ENCODE data around the gene PITPNB.

PITPNB gene

DNA sequence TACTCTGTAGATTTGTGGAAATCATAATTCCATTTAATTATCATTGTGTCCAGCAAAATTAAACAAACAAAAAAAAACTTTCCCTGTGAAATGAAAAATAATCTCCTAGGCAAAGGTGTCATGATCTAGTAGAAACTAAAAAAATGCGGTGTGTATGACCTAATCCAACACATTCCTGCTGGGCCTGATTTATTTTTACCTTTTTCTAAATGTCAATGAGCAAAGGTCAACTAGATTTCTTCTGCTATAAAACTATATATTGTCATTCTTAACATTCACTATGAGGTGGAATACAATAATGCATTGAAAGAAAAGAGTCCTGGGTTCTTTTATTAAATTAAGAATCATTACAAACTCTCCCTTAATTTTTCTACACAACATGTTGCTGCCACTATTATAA lies 60.4 kb downstream of the PITPNB start:
- no peak for DNase-seq (ENCODE audit: low read depth in 2 of 2)

GRCh38 chr22:27857443-27857842 lies 61.6 kb downstream of the PITPNB start:
- DNase-seq (ENCODE audit: low read depth in 2 of 2): no peak

DNA sequence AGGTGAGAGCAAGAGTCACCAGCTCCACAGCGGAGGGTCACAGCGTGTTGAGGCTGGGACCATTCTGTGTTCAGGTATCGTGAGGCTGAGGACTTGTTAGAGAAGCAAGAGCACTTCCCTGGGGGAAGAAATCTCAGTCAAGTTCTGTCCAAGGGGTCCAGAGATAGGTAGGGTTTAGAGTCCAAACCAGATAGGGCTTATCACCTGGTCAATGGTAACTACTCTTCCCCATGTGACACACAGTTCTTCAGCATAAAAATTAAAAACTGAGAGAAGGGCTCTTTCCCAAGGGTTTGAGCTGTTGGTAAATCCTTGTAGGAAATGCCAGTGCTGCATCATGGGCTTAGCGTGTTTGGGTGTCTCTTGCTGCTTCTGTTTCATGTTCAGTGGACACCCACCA lies 62.7 kb downstream of the PITPNB start:
- no peak for DNase-seq (ENCODE audit: low read depth in 2 of 2)

- DNase-seq (ENCODE audit: low read depth in 2 of 2): no peak
Measured at GRCh38 chr22:27853424-27853823, 65.6 kb downstream of the PITPNB start.

DNA sequence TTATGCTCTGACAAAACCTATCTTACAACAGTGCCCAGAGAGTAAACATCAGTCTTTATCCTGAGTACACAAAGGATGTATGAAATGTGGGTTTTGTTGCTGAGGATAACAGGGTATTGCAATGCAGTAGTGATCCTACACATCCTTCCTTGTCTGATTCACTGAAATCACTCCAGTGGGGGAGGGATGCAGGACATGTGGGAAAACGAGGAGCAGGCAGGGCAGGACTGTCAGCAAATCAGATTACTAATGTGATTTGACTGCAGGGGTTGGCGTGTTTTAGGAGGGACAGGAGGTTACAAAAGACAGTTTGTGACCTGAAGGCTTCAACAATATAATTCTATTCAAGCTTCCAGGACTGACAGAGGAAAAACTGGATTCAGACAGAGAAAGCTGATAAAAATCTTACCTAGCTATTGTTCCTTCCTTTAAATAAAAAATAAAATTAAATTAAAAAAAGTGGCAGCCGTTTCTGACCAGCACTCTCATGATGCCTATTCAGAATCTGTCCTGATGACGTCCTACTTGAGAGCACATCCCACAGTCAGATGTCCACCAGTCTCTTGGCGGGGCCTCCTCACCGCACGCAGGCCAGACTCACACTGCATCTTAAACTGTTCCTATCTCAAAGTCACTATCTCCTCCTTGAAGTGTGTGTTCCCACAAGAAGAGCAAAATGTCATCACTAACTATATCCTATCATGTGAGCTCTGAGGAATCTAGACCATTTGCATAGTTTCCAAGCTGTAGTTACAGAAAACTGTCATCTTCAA lies 66.9 kb downstream of the PITPNB start:
- no peak for DNase-seq (ENCODE audit: low read depth in 2 of 2)

- DNase-seq (ENCODE audit: low read depth in 2 of 2): no peak
Measured at GRCh38 chr22:27850000-27850521, 69.0 kb downstream of the PITPNB start.

DNA sequence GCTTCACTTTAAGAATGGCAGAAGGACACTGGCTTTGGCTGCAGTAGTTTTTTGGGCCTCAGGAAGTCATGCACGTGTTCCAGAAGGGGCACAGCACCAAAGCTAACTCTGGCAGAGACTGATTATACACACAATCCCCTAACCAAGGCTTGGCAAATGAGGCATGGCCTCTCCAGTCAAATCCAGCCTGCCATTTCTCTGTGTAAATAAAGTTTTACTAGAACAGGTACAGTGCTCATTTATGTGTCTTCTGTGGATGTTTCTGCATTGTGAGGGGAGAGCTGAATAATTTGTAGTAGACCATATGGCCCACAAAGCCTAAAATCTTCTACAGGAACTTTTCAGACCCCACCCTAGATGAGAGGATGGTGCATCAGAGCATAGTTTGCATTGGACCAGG lies 71.1 kb downstream of the PITPNB start:
- DNase-seq (ENCODE audit: low read depth in 2 of 2): no peak

DNA sequence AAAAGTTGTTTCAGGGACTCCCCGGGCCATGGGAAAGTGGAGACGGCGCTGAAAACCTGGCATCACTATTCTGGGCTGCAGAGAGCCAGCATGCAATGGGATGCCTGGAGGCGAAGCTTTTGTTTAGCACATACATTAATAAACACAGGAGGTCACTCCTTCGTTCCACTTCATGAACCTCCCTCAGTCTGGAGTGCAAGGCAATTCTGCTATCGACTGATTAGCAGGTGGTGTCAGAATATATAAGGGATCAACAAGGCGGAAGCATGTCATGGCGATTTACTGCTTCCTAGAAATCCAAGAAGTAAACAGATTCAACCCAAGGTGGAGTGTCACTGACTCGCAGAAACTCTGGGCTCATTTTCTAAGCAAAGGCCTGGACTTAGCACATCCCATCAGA lies 72.1 kb downstream of the PITPNB start:
- DNase-seq (ENCODE audit: low read depth in 2 of 2): no peak

GRCh38 chr22:27846248-27846757 lies 72.8 kb downstream of the PITPNB start:
- no peak for DNase-seq (ENCODE audit: low read depth in 2 of 2)

- DNase-seq (ENCODE audit: low read depth in 2 of 2): no peak
Measured at GRCh38 chr22:27845644-27846043, 73.4 kb downstream of the PITPNB start.

DNA sequence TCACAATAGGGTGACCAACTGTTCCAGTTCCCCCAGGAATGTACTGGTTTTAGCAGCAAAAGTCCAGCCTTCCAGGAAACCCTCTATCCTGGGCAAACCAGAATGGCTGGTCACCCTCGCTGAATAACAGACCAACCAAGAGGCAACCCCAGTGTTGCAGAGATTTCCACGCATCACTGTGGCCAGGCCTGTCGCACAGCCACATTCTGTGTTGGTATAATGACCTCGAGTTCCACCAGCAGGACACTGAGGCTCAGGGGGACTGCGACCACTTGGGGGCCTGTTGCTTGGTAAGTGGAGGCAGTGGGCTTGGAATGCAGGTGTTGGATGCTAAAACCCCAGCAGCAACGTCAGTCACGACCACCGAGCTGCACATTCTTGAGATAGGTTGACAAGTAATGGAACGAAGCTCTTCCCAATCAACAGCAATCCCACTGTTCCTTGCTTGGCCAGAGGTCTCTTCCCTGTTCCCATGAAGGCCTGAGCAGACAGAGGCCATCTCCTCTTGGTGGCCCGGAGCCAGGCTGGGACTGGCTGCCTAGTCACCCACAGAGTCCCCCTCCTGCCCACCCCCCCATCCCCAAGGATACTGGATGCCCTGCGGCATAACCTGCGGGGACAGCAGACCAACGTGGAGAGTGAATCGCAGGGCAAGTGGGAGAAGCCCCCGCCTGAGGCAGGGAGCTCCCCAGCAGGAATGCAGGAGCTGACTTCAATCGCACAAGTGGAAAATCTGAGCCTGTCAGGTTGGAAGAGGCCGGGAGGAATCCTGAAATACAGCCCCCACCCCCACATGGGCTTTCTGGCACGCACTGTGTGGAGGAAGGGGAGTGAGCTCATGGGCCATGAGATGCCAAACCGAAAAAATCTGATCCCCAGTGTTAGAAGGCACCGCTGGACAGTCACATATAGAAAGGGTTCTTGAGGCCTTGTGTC lies 74.1 kb downstream of the PITPNB start:
- no peak for DNase-seq (ENCODE audit: low read depth in 2 of 2)

GRCh38 chr22:27844256-27844655 lies 74.8 kb downstream of the PITPNB start:
- DNase-seq (ENCODE audit: low read depth in 2 of 2): no peak

DNA sequence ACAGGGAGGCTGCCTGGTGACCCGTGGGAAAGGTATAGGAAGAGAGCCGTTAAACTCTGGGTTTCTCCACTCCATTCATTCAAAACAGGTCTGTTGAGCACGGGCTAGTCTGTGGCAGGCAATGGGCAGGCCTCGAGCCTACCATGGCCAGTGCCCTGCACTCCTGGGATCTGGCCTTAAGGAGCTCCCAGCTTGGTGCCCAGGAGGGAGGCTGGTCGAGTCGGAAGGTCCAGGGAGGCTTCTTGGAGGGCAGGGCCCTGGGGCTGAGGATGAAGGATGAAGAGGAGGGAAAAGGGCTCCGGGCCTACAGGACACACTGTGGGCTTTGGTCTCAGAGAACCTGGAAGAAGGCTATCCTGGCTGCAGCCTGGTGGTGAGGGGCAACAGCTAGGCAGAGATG lies 75.6 kb downstream of the PITPNB start:
- DNase-seq (ENCODE audit: low read depth in 2 of 2): no peak

- no peak for DNase-seq (ENCODE audit: low read depth in 2 of 2)
Measured at GRCh38 chr22:27842669-27843431, 76.2 kb downstream of the PITPNB start.

- DNase-seq (ENCODE audit: low read depth in 2 of 2): no peak
Measured at GRCh38 chr22:27842201-27842600, 76.9 kb downstream of the PITPNB start.

DNA sequence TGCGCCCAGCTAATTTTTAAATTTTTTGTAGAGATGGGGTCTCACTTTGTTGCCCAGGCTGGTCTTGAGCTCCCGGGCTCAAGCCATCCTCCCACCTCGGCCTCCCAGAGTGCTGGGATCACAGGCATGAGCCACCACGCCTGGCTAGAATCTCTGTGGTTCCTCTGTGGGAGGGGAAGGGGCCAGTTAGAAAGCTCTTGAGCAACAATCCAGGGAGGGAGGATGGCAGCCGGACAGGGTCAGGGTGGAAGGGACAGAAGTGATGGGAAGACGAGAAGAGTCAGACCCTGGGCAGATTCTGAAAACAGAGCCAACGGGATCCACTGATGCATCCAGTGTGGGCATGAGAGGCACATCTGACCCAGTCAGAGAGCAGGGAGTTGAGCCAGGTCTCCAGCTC lies 78.6 kb downstream of the PITPNB start:
- DNase-seq (ENCODE audit: low read depth in 2 of 2): no peak

- DNase-seq (ENCODE audit: low read depth in 2 of 2): no peak
Measured at GRCh38 chr22:27839057-27839660, 79.9 kb downstream of the PITPNB start.

GRCh38 chr22:27836181-27836580 lies 82.9 kb downstream of the PITPNB start:
- no peak for DNase-seq (ENCODE audit: low read depth in 2 of 2)

- no peak for DNase-seq (ENCODE audit: low read depth in 2 of 2)
Measured at GRCh38 chr22:27835446-27835845, 83.6 kb downstream of the PITPNB start.

DNA sequence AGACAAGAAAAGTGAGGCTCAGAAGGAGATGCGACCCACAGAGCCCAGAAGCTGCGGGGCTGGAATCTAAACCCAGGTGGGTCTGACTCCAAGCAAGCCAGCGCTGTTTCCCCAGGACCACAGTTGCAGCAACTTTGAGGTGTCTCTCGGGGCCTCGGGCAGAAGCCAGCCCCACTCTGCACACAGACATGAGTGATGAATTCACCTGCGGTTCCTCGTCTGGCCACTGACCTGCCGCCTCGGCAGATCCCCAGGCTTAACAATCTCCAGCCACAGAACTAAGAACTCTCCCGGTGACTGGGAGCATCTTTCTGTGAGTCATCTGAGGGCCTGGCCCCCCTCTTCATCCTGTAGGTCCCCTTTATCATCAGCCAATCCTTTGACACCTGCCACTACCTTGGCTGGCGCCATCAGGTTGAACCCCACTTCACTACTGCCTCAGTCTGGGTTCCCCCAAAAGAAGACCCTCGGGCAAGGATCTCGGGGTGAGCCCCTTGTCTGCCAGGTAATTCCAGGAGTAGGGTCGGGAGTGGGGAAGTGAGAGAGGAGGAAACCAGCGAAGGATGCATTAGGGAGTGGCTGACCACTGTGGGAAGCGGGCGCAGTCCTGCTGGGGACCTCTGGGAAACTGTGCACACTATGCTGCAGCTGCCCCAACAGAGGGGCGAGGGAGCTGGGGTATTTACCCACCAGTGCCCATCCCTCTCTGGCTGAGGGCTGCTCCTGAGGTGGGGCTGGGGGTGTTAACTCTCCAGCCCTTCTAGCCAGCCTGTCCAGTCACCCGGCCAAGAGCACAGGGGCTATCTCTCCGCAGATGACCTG lies 84.5 kb downstream of the PITPNB start:
- no peak for DNase-seq (ENCODE audit: low read depth in 2 of 2)

Measured in stimulated activated CD8-positive, alpha-beta memory T cell treated with anti-CD3 and anti-CD28 coated beads, Interleukin-2, amount 100 ng/mL, for 48 hours (primary cell).